ACHN (cell line): ENCODE results near the gene ACOT7.
"Not testable (repeated sequence)": the region's sequence is repeated elsewhere in the genome, so short reads cannot be mapped to it uniquely, and the experiment has no call there.

ENCODE experiments used
- DNase-seq: peaks from one replicate; pipeline ENCODE4 v3.0.0-alpha.2; 2015
- in situ Hi-C: cut with HindIII; loops from 2 replicates; pipeline ENCODE4 v1.10.0; 2017; ENCODE audit warnings: low sequenced_read_pairs, low pct_ligation_motif_present, low pct_unique_long_range_greater_than_20kb

ACOT7 gene

GRCh38 chr1:6393400-6394187 is at the start of gene ACOT7:
Gene ACOT7 (minus strand): TSS chr1:6393767. CDS start chr1:6393399, 368 bp downstream.
- in situ Hi-C loops, result no loop called here
- DNase-seq, result peak; percentile 83

- DNase-seq, result no peak
- in situ Hi-C loops, result no loop called here
Measured at GRCh38 chr1:6441586-6441985, 48.0 kb upstream of the ACOT7 start.

GRCh38 chr1:6440198-6441126 is 46.9 kb upstream of the ACOT7 start:
- peak; percentile 66 for DNase-seq
- in situ Hi-C loops, result no loop called here

- in situ Hi-C loops, result no loop called here
- DNase-seq, result peak; percentile 60
Measured at GRCh38 chr1:6438047-6438525, 44.5 kb upstream of the ACOT7 start.

- peak; percentile 85 for DNase-seq
- in situ Hi-C loops, result not testable (repeated sequence)
Measured at GRCh38 chr1:6437012-6437700, 43.6 kb upstream of the ACOT7 start.

GRCh38 chr1:6436277-6436676 is 42.7 kb upstream of the ACOT7 start:
- in situ Hi-C loops, result not testable (repeated sequence)

GRCh38 chr1:6435547-6435946 is 42.0 kb upstream of the ACOT7 start:
- in situ Hi-C loops, result no loop called here
- no peak for DNase-seq

More at GRCh38 chr1:6436277-6436676, 42.7 kb upstream of the ACOT7 start:
- not testable (repeated sequence) for DNase-seq

GRCh38 chr1:6435129-6435528 is 41.6 kb upstream of the ACOT7 start:
- DNase-seq, result no peak
- in situ Hi-C loops, result no loop called here

- no peak for DNase-seq
- in situ Hi-C loops, result no loop called here
Measured at GRCh38 chr1:6434186-6434585, 40.6 kb upstream of the ACOT7 start.

- in situ Hi-C loops, DNase-seq: not testable (repeated sequence)
Measured at GRCh38 chr1:6431645-6432579, 38.3 kb upstream of the ACOT7 start.

GRCh38 chr1:6429660-6430411 is 36.3 kb upstream of the ACOT7 start:
- in situ Hi-C loops, DNase-seq: not testable (repeated sequence)

GRCh38 chr1:6428453-6428852 is 34.9 kb upstream of the ACOT7 start:
- DNase-seq, in situ Hi-C loops: not testable (repeated sequence)

GRCh38 chr1:6427441-6428390 is 34.1 kb upstream of the ACOT7 start:
- no peak for DNase-seq
- in situ Hi-C loops, result no loop called here

GRCh38 chr1:6426972-6427350 is 33.4 kb upstream of the ACOT7 start:
- in situ Hi-C loops, result no loop called here

GRCh38 chr1:6426277-6426971 is 32.9 kb upstream of the ACOT7 start:
- in situ Hi-C loops, result no loop called here
- no peak for DNase-seq

More at GRCh38 chr1:6426972-6427350, 33.4 kb upstream of the ACOT7 start:
- no peak for DNase-seq
